Esophagus muscularis mucosa (tissue), 4 donors: ENCODE measurements around the gene GRIK3. TPM values are rescaled to one million over a fixed set of nuclear protein-coding genes. Genes with fewer than 3 reads are reported as not detected.
"Not testable (repeated sequence)": the region's sequence is repeated elsewhere in the genome, so short reads cannot be mapped to it uniquely, and the experiment has no call there.

Experiments
- DNase-seq: peaks from one replicate; pipeline ENCODE4 v3.0.0-alpha.2; 2017; ENCODE audit errors: extremely low spot score
- H3K27ac ChIP-seq, 4 donors: fragments of 200-600 bp; sonication (generic); replicated peaks in 1 of 4; 1 replicate in 3 of 4; 2 replicates in 1 of 4; pipeline ENCODE4 v1.5.1; 2016 to 2019; ENCODE audit warnings: mild to moderate bottlenecking in 1 of 4
- H3K27me3 ChIP-seq, 4 donors: fragments of 200-600 bp; sonication (generic); one replicate each; pipeline versions ENCODE4 v1.5.1 to v1.6.0; 2016 to 2019
- H3K36me3 ChIP-seq, 4 donors: fragments of 200-600 bp; sonication (generic); one replicate each; pipeline ENCODE4 v1.5.1; 2016 to 2019
- H3K4me1 ChIP-seq, 4 donors: fragments of 200-600 bp; sonication (generic); one replicate each; pipeline ENCODE4 v1.5.1; 2016 to 2019
- H3K4me3 ChIP-seq, 4 donors: fragments of 200-600 bp; sonication (generic); 1 replicate in 2 of 4; 2 replicates in 2 of 4; pipeline ENCODE4 v1.5.1; 2016 to 2019; ENCODE audit warnings: mild to moderate bottlenecking in 4 of 4, moderate library complexity in 1 of 4
- H3K9me3 ChIP-seq, 4 donors: fragments of 200-600 bp; sonication (generic); 1 replicate in 3 of 4; 2 replicates in 1 of 4; pipeline ENCODE4 v1.5.1; 2016 to 2019
- EP300 ChIP-seq: sonication (generic); formaldehyde crosslinking; IDR thresholded peaks from one replicate; pipeline ENCODE4 v1.6.1; 2017; ENCODE audit warnings: antibody characterized with exemption
- POLR2A ChIP-seq: fragments of 450-650 bp; IDR thresholded peaks from one replicate; pipeline ENCODE4 v1.6.1; 2017; ENCODE audit warnings: antibody characterized with exemption, moderate library complexity, mild to moderate bottlenecking, low read depth
- POLR2AphosphoS5 ChIP-seq, 2 donors: sonication (generic); formaldehyde crosslinking; IDR thresholded peaks; one replicate each; pipeline ENCODE4 v1.6.1; 2017; ENCODE audit warnings: antibody characterized with exemption in 2 of 2
- WGBS: methylation state at CpG from one replicate; pipeline ENCODE4 v1.1.5; 2018; 5-methylcytosine and 5-hydroxymethylcytosine counted together
- intact Hi-C: fragments of 100-400 bp; cut with DNase I; formaldehyde crosslinking; loops from one replicate; pipeline ENCODE4 v1.15.1; 2023
- total RNA-seq, 4 donors: library from RNA; depleted of rRNA; stranded (reverse); fragments of >200 nt; gene quantifications; one replicate each; pipeline versions ENCODE4 v1.1.0 to v1.2.1, GENCODE V29; 2016
- TF ChIP-seq, protein P1 (sequence below), 3 experiments: fragments of 200-600 bp in 2 of 3; fragments of 450-650 bp in 1 of 3; sonication (generic) in 2 of 3; IDR thresholded peaks; one replicate each; pipeline ENCODE4 v1.5.1; 2017 to 2019; ENCODE audit warnings: antibody characterized with exemption in 3 of 3, mild to moderate bottlenecking in 2 of 3, moderate library complexity in 1 of 3

The GRIK3 gene
- total RNA-seq, 4 donors from 2014 or later: 5.3 to 7.9 (median 6.6) TPM

DNA sequence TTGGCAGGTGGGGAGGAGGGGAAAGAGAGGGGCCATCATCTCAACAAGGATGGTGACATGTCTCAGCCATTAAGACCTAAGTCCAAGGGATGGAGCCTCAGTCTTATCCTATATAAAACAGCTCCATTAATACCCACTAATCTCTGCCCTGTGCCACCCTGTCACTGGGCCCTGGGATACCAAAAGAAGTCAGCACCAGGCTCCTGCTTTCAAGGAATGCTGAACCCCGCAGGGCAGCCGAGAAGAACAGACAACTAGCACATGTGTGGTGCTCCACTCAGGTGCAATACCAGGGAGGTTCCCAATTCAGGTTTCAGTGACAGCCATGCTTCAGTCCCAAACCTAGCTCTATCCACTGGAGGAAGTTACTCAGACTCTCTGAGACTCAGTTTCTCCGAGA is 128.4 kb downstream of the GRIK3 start:
- no peak overlapping the region for H3K27ac ChIP-seq
- DNase-seq: peak; percentile 87
- peaks cover 0 to 18% (median 0%) of the 10 kb centered on the region in 4 donors for H3K27me3 ChIP-seq
- H3K9me3 ChIP-seq: peaks cover 0 to 11% (median 6%) of the 10 kb centered on the region in 4 donors
- no peaks in the 10 kb centered on the region for H3K36me3 ChIP-seq
- no peak for TF ChIP-seq POLR2AphosphoS5 (IDR thresholded peaks at IDR 0.05)
- no peak for TF ChIP-seq POLR2A
- TF ChIP-seq EP300: no peak
- TF ChIP-seq, protein P1, sequence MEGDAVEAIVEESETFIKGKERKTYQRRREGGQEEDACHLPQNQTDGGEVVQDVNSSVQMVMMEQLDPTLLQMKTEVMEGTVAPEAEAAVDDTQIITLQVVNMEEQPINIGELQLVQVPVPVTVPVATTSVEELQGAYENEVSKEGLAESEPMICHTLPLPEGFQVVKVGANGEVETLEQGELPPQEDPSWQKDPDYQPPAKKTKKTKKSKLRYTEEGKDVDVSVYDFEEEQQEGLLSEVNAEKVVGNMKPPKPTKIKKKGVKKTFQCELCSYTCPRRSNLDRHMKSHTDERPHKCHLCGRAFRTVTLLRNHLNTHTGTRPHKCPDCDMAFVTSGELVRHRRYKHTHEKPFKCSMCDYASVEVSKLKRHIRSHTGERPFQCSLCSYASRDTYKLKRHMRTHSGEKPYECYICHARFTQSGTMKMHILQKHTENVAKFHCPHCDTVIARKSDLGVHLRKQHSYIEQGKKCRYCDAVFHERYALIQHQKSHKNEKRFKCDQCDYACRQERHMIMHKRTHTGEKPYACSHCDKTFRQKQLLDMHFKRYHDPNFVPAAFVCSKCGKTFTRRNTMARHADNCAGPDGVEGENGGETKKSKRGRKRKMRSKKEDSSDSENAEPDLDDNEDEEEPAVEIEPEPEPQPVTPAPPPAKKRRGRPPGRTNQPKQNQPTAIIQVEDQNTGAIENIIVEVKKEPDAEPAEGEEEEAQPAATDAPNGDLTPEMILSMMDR (IDR thresholded peaks at IDR 0.05): no peak
- no peaks in the 10 kb centered on the region for H3K4me1 ChIP-seq
- no peak overlapping the region for H3K4me3 ChIP-seq
- WGBS: 59% methylated on average over 3 of the region's 3 CpGs
- intact Hi-C loops: no loop called here

DNA sequence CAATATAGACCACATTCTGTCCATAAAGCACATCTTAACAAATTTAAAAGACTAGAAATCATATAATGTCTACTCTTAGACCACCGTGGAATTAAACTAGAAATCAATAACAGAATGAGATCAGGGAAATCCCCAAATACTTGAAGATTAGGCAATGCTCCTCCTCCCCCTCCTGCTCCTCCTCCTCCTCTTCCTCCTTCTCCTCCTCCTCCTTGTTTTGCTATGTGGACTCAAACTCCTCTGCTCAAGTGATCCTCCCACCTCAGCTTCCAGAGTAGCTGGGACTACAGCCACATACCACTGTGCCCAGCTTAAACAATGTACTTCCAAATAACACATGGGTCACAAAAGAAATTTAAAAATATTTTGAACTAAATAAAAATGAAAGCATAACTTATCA is 134.2 kb downstream of the GRIK3 start:
- 40% methylated on average over 1 of the region's 1 CpG for WGBS
- Histone ChIP-seq H3K27me3 (no peaks in the 10 kb centered on the region), H3K4me1 (no peaks in the 10 kb centered on the region), H3K9me3 (peaks cover 0 to 24% (median 21%) of the 10 kb centered on the region in 4 donors), H3K36me3 (no peaks in the 10 kb centered on the region), H3K27ac (no peak overlapping the region), H3K4me3 (no peak overlapping the region)
- TF ChIP-seq POLR2A (no peak), POLR2AphosphoS5 (IDR thresholded peaks at IDR 0.05) (no peak), EP300 (no peak)
- TF ChIP-seq, protein P1 (IDR thresholded peaks at IDR 0.05): no peak
- intact Hi-C loops: no loop called here
- no peak for DNase-seq

DNA sequence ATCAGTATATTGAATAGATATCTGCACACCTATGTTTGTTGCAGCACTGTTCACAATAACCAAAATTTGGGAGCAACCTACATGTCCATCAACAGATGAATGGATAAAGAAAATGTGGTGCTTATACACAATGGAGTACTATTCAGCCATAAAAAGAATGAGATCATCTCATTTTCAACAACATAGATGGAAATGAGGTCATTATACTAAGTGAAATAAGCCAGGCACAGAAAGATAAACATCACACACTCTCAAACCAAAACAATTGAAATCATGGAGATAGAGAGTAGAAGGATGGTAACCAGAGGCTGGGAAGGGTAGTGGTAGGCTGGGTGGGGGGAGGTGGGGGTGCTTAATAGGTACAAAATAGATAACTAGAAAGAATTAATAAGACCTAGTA is 136.5 kb downstream of the GRIK3 start:
- intact Hi-C loops, H3K4me3 ChIP-seq, H3K27me3 ChIP-seq, H3K36me3 ChIP-seq, H3K27ac ChIP-seq, H3K4me1 ChIP-seq: not testable (repeated sequence)
- peaks cover 0 to 24% (median 21%) of the 10 kb centered on the region in 4 donors for H3K9me3 ChIP-seq
- DNase-seq: peak; percentile 29

DNA sequence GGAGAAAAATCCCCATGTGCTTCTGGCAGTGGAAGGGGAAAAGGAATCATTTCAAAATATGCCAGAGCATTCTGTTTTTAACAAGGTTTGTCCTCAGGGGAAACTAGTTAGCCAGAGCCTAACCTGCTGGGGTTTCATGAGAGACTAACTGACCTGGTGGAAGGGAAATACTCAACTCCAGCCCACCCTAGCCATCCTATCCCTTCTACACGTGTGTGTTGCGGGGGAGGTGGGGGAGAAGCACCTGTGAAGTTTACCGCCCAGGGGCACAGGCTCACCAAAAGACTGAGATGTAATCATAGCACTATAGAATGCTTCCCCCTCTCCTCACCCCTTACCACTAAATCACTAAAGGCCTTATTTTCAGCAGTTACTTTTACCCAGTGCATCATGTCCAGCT is 139.5 kb downstream of the GRIK3 start:
- Histone ChIP-seq H3K27me3 (peaks cover 0 to 18% (median 0%) of the 10 kb centered on the region in 4 donors), H3K4me3 (no peak overlapping the region), H3K4me1 (no peaks in the 10 kb centered on the region), H3K9me3 (peaks cover 0 to 24% (median 12%) of the 10 kb centered on the region in 4 donors), H3K27ac (no peak overlapping the region), H3K36me3 (no peaks in the 10 kb centered on the region)
- intact Hi-C loops: no loop called here
- peak; percentile 77 for DNase-seq
- TF ChIP-seq, protein P1 (IDR thresholded peaks at IDR 0.05): no peak
- TF ChIP-seq POLR2AphosphoS5 (IDR thresholded peaks at IDR 0.05) (no peak), POLR2A (no peak), EP300 (no peak)
- WGBS: 69% methylated on average over 3 of the region's 3 CpGs

DNA sequence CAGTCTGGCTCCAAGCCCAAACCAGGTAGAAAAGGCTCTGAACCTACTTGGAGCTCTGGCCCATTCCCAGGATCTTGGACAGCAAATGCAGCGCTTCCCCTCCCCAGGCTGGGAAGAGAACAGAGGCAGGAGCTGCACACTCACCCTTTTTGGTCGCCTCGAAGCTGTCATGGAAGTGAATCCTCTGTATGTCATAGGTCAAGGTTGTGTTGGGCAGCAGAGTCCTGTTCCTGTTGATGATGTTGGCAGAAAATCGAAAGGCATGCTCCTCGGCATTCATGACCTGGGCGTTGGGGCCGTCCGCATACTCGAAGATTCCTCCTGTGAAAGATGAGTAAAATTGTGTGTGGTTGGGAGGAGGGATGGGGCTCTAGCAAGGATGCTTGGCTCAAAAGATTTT is 143.5 kb downstream of the GRIK3 start:
- peaks cover 0 to 50% (median 0%) of the 10 kb centered on the region in 4 donors for H3K27me3 ChIP-seq
- no peak for TF ChIP-seq POLR2A
- TF ChIP-seq POLR2AphosphoS5 (IDR thresholded peaks at IDR 0.05): no peak
- H3K4me1 ChIP-seq: peaks cover 0 to 4% (median 0%) of the 10 kb centered on the region in 4 donors
- WGBS: 63% methylated on average over 8 of the region's 9 CpGs
- H3K27ac ChIP-seq: no peak overlapping the region
- H3K9me3 ChIP-seq: no peaks in the 10 kb centered on the region
- H3K36me3 ChIP-seq: no peaks in the 10 kb centered on the region
- no peak overlapping the region for H3K4me3 ChIP-seq
- peak; percentile 90 for DNase-seq
- intact Hi-C loops: no loop called here
